Liver (tissue), 9 donors: ENCODE measurements around the gene LY6G6C. TPM values are rescaled to one million over a fixed set of nuclear protein-coding genes. Genes with fewer than 3 reads are reported as not detected.

Source experiments
- DNase-seq: peaks from one replicate; pipeline ENCODE4 v3.0.0-alpha.2; 2017; ENCODE audit warnings: low spot score
- H3K27ac ChIP-seq, 2 donors: one replicate each; pipeline ENCODE4 v1.7.0; 2013; ENCODE audit warnings: inconsistent platforms in 2 of 2, low read length in 2 of 2, control low read depth in 1 of 2, low read depth in 1 of 2, mild to moderate bottlenecking in 1 of 2
- H3K27me3 ChIP-seq, 4 donors: one replicate each; pipeline versions ENCODE4 v1.6.1 to v1.7.0; 2013; ENCODE audit warnings: low read length in 3 of 4, inconsistent platforms in 1 of 4, mild to moderate bottlenecking in 1 of 4, moderate library complexity in 1 of 4; ENCODE audit not compliant: control insufficient read depth in 4 of 4, insufficient read depth in 4 of 4
- H3K36me3 ChIP-seq, 4 donors: one replicate each; pipeline versions ENCODE4 v1.6.1 to v1.7.0; 2013; ENCODE audit warnings: low read length in 3 of 4, mild to moderate bottlenecking in 3 of 4, low read depth in 1 of 4, moderate library complexity in 1 of 4; ENCODE audit not compliant: control insufficient read depth in 4 of 4, insufficient read depth in 3 of 4
- H3K4me1 ChIP-seq, 4 donors: one replicate each; pipeline versions ENCODE4 v1.6.1 to v1.7.0; 2013; ENCODE audit warnings: low read length in 3 of 4, mild to moderate bottlenecking in 3 of 4, moderate library complexity in 1 of 4; ENCODE audit not compliant: control insufficient read depth in 4 of 4, insufficient read depth in 4 of 4
- H3K4me3 ChIP-seq, 3 donors: one replicate each; pipeline versions ENCODE4 v1.6.1 to v1.7.0; 2013; ENCODE audit warnings: low read length in 3 of 3, control low read depth in 1 of 3, low read depth in 1 of 3, mild to moderate bottlenecking in 1 of 3
- H3K9ac ChIP-seq, 2 donors: one replicate each; pipeline ENCODE4 v1.7.0; 2013; ENCODE audit warnings: low read length in 2 of 2, mild to moderate bottlenecking in 2 of 2, moderate library complexity in 2 of 2, control low read depth in 1 of 2, low read depth in 1 of 2
- H3K9me3 ChIP-seq, 4 donors: one replicate each; pipeline versions ENCODE4 v1.6.1 to v1.7.0; 2013; ENCODE audit warnings: low read length in 3 of 4; ENCODE audit not compliant: control insufficient read depth in 4 of 4
- ATF3 ChIP-seq: IDR thresholded peaks from 2 replicates; pipeline ENCODE4 v1.6.1; 2016; ENCODE audit warnings: antibody characterized with exemption
- CTCF ChIP-seq: fragments of 150-350 bp; IDR thresholded peaks from 2 replicates; pipeline ENCODE4 v1.5.1; 2017; ENCODE audit warnings: improper control_type of control experiment, low read depth, low read length; ENCODE audit not compliant: missing input control
- EGR1 ChIP-seq, 2 donors: IDR thresholded peaks; 2 replicates each; pipeline ENCODE4 v1.6.1; 2016 to 2018; ENCODE audit warnings: antibody characterized with exemption in 2 of 2, low read depth in 2 of 2
- FOXA1 ChIP-seq: IDR thresholded peaks from 2 replicates; pipeline ENCODE4 v1.6.1; 2016; ENCODE audit warnings: antibody characterized with exemption
- FOXA2 ChIP-seq: IDR thresholded peaks from 2 replicates; pipeline ENCODE4 v1.6.1; 2016; ENCODE audit warnings: antibody characterized with exemption
- GABPA ChIP-seq, 2 donors: IDR thresholded peaks in 1 of 2; conservative IDR thresholded peaks in 1 of 2; 2 replicates each; pipeline ENCODE4 v1.6.1; 2016; ENCODE audit warnings: antibody characterized with exemption in 2 of 2, mild to moderate bottlenecking in 1 of 2, moderate library complexity in 1 of 2
- HNF4A ChIP-seq, 2 donors: conservative IDR thresholded peaks; 2 replicates each; pipeline ENCODE4 v1.6.1; 2016; ENCODE audit warnings: antibody characterized with exemption in 2 of 2, mild to moderate bottlenecking in 2 of 2
- HNF4G ChIP-seq: IDR thresholded peaks from 2 replicates; pipeline ENCODE4 v1.6.1; 2016; ENCODE audit warnings: antibody characterized with exemption
- JUND ChIP-seq, 2 donors: IDR thresholded peaks; 2 replicates each; pipeline ENCODE4 v1.6.1; 2016; ENCODE audit warnings: antibody characterized with exemption in 2 of 2
- MAX ChIP-seq: IDR thresholded peaks from 2 replicates; pipeline ENCODE4 v1.6.1; 2016; ENCODE audit warnings: antibody characterized with exemption
- NR2F2 ChIP-seq: IDR thresholded peaks from 2 replicates; pipeline ENCODE4 v1.6.1; 2016; ENCODE audit warnings: antibody characterized with exemption
- RAD21 ChIP-seq, 2 donors: IDR thresholded peaks; 2 replicates each; pipeline ENCODE4 v1.6.1; 2016; ENCODE audit warnings: antibody characterized with exemption in 2 of 2, mild to moderate bottlenecking in 2 of 2
- REST ChIP-seq: IDR thresholded peaks from 2 replicates; pipeline ENCODE4 v1.6.1; 2016; ENCODE audit warnings: antibody characterized with exemption, mild to moderate bottlenecking
- RXRA ChIP-seq, 2 donors: IDR thresholded peaks; 2 replicates each; pipeline ENCODE4 v1.6.1; 2017 to 2018; ENCODE audit warnings: antibody characterized with exemption in 2 of 2, mild to moderate bottlenecking in 1 of 2
- SP1 ChIP-seq: IDR thresholded peaks from 2 replicates; pipeline ENCODE4 v1.6.1; 2018; ENCODE audit warnings: antibody characterized with exemption, mild to moderate bottlenecking
- TAF1 ChIP-seq: conservative IDR thresholded peaks from 2 replicates; pipeline ENCODE4 v1.6.1; 2016; ENCODE audit warnings: antibody characterized with exemption, mild to moderate bottlenecking
- YY1 ChIP-seq: IDR thresholded peaks from 2 replicates; pipeline ENCODE4 v1.6.1; 2016; ENCODE audit warnings: antibody characterized with exemption, mild to moderate bottlenecking
- ZBTB33 ChIP-seq: IDR thresholded peaks from 2 replicates; pipeline ENCODE4 v1.6.1; 2016; ENCODE audit warnings: antibody characterized with exemption
- WGBS: extraction: QIAGEN DNeasy Blood & Tissue Kit; methylation state at CpG from one replicate; pipeline ENCODE4 v1.1.7; 2013; 5-methylcytosine and 5-hydroxymethylcytosine counted together
- polyA plus RNA-seq, 2 donors: library from polyadenylated mRNA; stranded (reverse) in 1 of 2; unstranded in 1 of 2; fragments of 200-250 nt in 1 of 2; fragments of >200 nt in 1 of 2; fragmentation: Nextera tagmentation in 1 of 2; extraction: Ambion mirVana in 1 of 2; gene quantifications; one replicate each; pipeline versions ENCODE4 v1.2.1 to v1.2.3, GENCODE V29; 2013 to 2015
- total RNA-seq, 2 donors: library from RNA; depleted of rRNA; stranded (reverse); fragments of >200 nt; gene quantifications; one replicate each; pipeline ENCODE4 v1.2.3, GENCODE V29; 2014
- donor health status: healthy.
- donor health status: healthy.
- donor health status: healthy.
- donor health status: healthy.
- donor health status: healthy.

The LY6G6C gene
- total and polyA plus RNA-seq, 4 donors: not detected

GRCh38 chr6:31720196-31720770, 1.3 kb downstream of the LY6G6C start:
- no peak for DNase-seq
- H3K9me3 ChIP-seq: no peaks in the 10 kb centered on the region
- H3K4me1 ChIP-seq: no peaks in the 10 kb centered on the region
- no peak overlapping the region for H3K9ac ChIP-seq
- TF ChIP-seq YY1: no peak
- no peak for TF ChIP-seq FOXA2
- TF ChIP-seq CTCF: no peak
- TF ChIP-seq TAF1: no peak
- TF ChIP-seq REST: no peak
- TF ChIP-seq RXRA (IDR thresholded peaks at IDR 0.05): no peak
- TF ChIP-seq ZBTB33: no peak
- no peak for TF ChIP-seq RAD21 (IDR thresholded peaks at IDR 0.05)
- no peak for TF ChIP-seq FOXA1
- no peak for TF ChIP-seq EGR1 (IDR thresholded peaks at IDR 0.05; ENCODE audit: low read depth in 2 of 2)
- TF ChIP-seq NR2F2: no peak
- no peak for TF ChIP-seq GABPA (IDR thresholded peaks at IDR 0.05 in 1 of 2, conservative IDR thresholded peaks at IDR 0.05 in 1 of 2)
- TF ChIP-seq JUND (IDR thresholded peaks at IDR 0.05): no peak
- no peak for TF ChIP-seq SP1
- TF ChIP-seq HNF4G: no peak
- TF ChIP-seq HNF4A (conservative IDR thresholded peaks at IDR 0.05): no peak
- no peaks in the 10 kb centered on the region for H3K36me3 ChIP-seq
- H3K27me3 ChIP-seq: no peaks in the 10 kb centered on the region
- WGBS: 91% methylated on average over 5 of the region's 5 CpGs
- H3K4me3 ChIP-seq: no peak overlapping the region
- H3K27ac ChIP-seq: no peak overlapping the region

GRCh38 chr6:31719001-31719400, 2.5 kb downstream of the LY6G6C start:
- Histone ChIP-seq H3K9ac (no peak overlapping the region), H3K27me3 (no peaks in the 10 kb centered on the region), H3K9me3 (no peaks in the 10 kb centered on the region), H3K36me3 (no peaks in the 10 kb centered on the region), H3K27ac (no peak overlapping the region), H3K4me3 (no peak overlapping the region), H3K4me1 (no peaks in the 10 kb centered on the region)
- WGBS: 87% methylated on average over 6 of the region's 6 CpGs
- no peak for TF ChIP-seq FOXA1
- TF ChIP-seq TAF1: no peak
- TF ChIP-seq MAX: no peak
- TF ChIP-seq CTCF: no peak
- no peak for TF ChIP-seq JUND (IDR thresholded peaks at IDR 0.05)
- TF ChIP-seq RXRA (IDR thresholded peaks at IDR 0.05): no peak
- no peak for TF ChIP-seq YY1
- TF ChIP-seq EGR1 (IDR thresholded peaks at IDR 0.05; ENCODE audit: low read depth in 2 of 2): no peak
- no peak for TF ChIP-seq HNF4A (conservative IDR thresholded peaks at IDR 0.05)
- TF ChIP-seq HNF4G: no peak
- TF ChIP-seq NR2F2: no peak
- no peak for TF ChIP-seq SP1
- TF ChIP-seq ZBTB33: no peak
- TF ChIP-seq ATF3: no peak
- no peak for DNase-seq
